ENCODE data around the gene PPP2R2C.

GRCh38 chr4:6296026-6296425 is 176.4 kb downstream of the PPP2R2C start:
- TF ChIP-seq MAFK (IDR thresholded peaks at IDR 0.05; ENCODE audit: low read length) (no peak), TCF7L2 (IDR thresholded peaks at IDR 0.05; ENCODE audit: low read depth, low read length) (no peak), BHLHE40 (IDR thresholded peaks at IDR 0.05; ENCODE audit: low read length) (no peak), EP300 (IDR thresholded peaks at IDR 0.05; ENCODE audit: low read length) (no peak), SP1 (CRISPR knock-in tag; IDR thresholded peaks at IDR 0.05) (no peak), ZNF766 (CRISPR knock-in tag; conservative IDR thresholded peaks at IDR 0.05) (no peak)
- TF ChIP-seq, protein P1, sequence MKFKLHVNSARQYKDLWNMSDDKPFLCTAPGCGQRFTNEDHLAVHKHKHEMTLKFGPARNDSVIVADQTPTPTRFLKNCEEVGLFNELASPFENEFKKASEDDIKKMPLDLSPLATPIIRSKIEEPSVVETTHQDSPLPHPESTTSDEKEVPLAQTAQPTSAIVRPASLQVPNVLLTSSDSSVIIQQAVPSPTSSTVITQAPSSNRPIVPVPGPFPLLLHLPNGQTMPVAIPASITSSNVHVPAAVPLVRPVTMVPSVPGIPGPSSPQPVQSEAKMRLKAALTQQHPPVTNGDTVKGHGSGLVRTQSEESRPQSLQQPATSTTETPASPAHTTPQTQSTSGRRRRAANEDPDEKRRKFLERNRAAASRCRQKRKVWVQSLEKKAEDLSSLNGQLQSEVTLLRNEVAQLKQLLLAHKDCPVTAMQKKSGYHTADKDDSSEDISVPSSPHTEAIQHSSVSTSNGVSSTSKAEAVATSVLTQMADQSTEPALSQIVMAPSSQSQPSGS (CRISPR knock-in tag; IDR thresholded peaks at IDR 0.05) = no peak
